Measurements from ENCODE around the gene KLHL41.
A peak's percentile ranks its signal among the peaks of the same experiment; 100 is the strongest.

KLHL41 gene

DNA sequence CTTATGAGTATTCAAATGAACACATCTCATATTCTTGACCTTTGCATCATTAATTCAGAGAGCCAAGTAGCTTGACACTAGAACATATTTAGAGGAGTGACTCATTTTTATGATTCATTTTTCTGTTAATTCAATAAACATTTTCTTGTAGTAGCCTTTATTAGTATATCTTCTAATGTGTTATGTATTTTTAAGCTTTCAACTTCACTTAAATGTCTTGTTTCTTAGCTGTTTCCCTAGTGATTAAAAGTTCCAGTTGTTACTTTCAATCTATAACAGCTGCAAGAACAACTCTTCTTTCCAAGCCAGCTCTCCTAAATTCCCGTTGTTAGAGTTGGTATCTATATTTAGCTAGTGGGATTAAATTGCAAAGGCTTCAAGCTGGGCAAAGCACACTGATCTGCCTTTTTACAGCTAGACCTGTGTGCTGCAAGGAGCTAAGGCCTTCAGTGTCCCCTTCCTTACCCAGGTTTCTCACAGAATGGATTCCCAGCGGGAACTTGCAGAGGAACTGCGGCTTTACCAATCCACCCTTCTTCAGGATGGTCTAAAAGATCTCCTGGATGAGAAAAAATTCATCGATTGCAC, at the start of gene KLHL41:
Gene KLHL41, plus strand, starts transcription at position 405 of the 588 bp plus-strand sequence. Its CDS starts 77 bp downstream, at position 482.
- DNase-seq (ENCODE audit: low read depth) = peak; percentile 85

DNA sequence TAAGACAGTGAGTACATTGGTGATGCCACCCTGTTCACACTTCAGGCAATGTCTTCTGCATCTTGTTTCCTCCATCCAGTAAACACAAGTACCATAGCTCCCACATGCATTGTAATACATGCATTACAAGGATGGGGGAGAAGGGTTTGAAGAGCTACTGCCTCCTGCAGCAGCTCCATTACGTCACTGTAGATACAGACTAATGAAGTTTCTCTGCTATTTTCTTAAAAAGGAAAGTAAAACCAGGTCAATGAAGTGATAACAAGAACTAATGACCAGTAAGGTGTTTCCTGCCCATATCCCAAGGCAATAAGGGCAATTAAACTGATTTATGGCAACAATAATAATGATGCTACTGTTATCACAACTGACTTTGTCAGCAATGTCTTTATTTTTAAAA, 48.4 kb upstream of the KLHL41 start:
- DNase-seq (ENCODE audit: low read depth) = no peak

DNA sequence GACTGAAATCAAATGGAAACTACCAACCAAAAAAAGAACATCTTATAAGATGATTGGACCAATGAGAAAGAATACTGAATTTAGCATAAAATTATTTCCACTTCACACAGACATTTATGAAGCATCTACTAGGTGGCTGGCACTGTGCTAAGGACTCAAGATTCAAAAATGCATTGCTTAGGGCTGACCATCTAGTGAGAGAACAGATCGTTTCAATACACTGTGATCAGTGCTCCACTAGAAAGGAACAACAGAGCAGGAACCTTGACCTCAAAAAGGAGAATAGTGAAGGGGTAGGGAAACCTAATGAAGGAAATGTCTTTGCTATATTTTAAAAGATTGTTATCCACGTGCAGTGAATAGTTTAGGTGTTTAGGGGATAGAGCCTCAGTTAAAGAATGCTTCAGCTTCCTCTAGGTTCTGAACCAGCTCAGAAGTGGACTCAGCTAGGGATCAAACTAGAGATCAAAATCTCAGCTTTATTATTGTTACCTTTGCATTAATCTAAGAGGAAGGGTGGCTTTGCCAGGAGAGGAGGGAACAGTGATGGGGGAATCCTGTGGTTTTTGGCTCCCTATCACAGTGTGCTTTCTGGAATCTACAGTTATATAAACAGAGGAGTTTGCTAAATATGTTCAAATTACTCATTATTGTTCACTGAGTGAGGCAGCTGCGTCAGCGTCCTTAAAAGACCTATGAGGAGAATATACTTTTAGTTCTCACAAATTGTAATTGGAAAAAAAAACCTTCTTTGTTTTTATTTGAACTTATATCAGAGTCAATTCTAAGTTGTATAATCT, 46.4 kb upstream of the KLHL41 start:
- peak; percentile 85 for DNase-seq (ENCODE audit: low read depth)

DNA sequence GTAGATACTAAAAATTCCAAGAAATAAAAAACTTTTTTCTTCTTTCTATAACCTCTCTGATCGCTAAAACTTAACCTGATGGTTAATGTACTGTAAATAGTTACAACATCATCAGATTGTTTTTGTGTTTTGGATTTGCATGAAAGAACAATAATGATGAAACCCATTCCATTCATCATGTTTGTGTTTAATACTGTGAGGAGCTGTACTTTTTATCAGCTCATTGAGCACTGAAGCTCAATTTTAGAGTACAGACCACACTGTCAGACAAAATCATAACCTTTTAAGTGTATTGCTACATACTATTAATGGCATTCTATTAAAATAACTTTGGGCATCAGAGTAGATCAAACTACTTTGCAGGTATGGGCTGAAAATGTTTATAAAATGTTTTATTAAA, 45.0 kb upstream of the KLHL41 start:
- no peak for DNase-seq (ENCODE audit: low read depth)

DNA sequence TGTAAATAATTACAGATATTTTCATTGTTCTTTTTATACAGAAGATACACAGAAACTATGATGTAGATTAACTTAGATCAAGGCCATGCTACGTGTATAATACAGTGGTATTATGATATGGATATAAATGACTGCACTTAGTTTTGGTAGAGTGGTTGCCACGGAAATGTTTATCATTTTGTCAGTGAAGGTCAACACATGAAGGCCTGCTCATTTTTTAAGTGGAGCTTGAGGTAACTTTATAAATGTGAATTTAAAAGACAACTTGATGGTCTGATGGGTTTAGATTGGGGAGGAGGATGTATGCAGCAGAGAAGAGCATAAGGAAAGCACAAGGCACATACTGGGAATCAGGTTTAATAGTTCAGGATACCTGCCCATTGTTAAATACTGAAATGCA, 44.6 kb upstream of the KLHL41 start:
- no peak for DNase-seq (ENCODE audit: low read depth)

DNA sequence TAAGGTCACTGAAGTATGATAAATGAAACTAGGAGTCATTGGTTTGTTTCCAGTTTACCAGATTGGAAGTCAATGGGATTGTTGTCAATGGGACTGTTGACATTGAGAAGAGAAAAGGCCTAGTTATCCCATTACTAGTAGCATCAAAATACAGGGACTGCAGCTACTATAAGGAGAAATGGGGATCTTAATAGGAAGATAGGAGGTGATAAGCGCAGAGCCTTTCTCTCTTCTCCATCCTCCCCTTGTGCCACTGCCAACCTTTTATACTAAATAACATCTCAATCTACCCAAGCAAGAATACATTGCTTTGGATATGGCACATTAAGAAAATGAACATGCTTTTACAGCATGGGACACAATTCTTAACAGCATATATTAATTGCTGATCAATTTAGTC, 40.7 kb upstream of the KLHL41 start:
- DNase-seq (ENCODE audit: low read depth) = no peak

DNA sequence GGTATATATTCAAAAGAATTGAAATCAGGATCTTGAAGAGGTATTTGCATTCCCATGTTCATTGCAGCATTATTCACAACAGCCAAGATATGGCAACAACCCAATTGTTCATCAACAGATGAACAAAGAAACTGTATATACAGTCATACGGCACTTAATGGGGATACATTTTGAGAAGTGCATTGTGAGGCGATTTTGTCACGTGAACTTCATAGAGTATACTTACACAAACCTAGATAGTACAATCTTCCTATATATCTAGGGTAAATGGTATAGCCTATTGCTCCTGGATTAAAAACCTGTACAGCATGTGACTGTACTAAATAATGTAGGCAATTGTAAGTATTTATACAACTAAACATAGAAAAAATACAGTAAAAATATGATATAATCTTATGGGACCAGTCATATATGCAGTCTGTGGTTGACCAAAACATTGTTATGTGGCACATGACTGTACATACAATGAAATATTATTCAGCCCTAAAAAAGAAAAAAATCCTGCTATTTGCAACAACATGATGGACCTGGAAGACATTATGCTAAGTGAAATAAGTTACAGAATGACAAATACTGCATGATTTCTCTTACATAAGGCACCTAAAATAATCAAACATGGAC, 39.4 kb upstream of the KLHL41 start:
- DNase-seq (ENCODE audit: low read depth) = no peak

DNA sequence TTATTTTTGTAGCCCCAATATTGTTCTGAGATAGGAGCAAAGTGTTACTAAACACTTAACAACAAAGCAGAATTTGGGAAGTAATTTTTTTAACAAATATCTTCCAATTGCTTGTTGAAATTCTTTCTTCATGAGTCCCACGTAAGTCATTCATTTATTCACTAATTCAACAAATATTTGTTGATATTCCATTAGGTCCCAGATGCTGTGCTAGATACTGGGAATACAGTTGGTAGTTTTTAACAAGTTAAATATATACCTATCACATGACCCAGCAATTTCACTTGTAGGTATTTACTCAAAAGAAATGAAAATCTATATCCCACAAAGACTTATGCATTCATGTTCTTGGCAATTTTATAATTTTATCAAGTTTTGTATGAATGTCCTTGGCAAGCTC, 37.3 kb upstream of the KLHL41 start:
- no peak for DNase-seq (ENCODE audit: low read depth)

DNA sequence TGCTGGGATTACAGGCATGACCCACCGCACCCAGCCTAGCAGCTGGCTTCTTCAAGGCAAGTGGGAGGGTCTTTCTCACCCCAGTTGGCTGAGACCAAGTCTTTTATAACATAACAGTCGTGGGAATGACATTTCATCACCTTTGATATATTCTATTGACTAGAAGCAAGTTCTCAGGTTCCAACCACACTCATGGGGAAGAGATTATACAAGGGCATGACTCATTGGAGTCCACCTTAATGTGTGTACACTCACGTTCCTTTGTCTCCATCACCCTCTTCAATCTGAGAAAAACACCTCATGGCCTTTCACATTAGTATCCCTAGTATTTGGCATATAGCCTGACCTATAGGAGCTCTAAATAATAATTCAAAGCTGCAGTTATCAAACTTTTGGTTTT, 33.0 kb upstream of the KLHL41 start:
- DNase-seq (ENCODE audit: low read depth) = no peak

DNA sequence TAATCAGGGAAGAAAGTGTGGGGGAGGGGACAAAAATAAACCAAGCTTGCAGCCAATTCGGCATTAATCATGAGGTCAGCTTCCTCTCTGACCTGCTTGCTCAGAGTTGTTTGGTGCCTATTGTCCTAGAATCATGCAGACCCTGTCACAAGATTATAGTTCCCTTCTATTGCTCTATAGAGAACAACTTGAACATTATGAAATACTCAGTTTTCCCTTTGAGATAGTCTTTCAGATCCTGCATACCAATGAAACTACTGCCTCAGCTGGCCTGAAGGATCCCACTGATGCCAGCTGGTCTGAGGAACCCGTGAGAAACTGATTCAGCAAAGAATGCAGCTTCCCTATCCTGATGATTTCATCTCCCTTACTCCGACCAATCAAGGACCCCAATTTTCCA, 31.2 kb upstream of the KLHL41 start:
- DNase-seq (ENCODE audit: low read depth) = peak; percentile 70

DNA sequence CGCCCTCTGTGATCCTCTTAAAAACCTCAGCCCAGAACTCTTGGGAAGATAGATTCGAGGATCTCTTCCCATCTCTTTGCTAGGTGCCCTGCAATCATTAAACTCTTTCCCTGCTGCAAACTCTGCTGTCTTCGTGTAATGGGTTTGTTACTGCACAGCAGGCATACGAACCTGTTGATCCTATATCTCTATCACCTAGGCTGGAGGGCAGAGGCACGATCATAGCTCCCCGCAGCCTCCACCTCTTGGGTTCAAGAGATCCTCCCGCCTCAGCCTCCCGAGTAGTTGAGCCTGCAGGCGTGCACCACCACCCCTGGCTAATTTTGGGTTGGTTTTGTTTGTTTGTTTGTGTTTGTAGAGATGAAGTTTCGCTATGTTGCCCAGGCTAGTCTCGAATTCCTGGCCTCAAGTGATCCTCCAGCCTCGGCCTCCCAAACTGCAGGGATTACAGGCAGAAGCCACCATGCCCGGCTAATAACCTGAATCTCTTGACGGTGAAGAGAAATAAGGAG, 30.7 kb upstream of the KLHL41 start:
- DNase-seq (ENCODE audit: low read depth) = no peak

DNA sequence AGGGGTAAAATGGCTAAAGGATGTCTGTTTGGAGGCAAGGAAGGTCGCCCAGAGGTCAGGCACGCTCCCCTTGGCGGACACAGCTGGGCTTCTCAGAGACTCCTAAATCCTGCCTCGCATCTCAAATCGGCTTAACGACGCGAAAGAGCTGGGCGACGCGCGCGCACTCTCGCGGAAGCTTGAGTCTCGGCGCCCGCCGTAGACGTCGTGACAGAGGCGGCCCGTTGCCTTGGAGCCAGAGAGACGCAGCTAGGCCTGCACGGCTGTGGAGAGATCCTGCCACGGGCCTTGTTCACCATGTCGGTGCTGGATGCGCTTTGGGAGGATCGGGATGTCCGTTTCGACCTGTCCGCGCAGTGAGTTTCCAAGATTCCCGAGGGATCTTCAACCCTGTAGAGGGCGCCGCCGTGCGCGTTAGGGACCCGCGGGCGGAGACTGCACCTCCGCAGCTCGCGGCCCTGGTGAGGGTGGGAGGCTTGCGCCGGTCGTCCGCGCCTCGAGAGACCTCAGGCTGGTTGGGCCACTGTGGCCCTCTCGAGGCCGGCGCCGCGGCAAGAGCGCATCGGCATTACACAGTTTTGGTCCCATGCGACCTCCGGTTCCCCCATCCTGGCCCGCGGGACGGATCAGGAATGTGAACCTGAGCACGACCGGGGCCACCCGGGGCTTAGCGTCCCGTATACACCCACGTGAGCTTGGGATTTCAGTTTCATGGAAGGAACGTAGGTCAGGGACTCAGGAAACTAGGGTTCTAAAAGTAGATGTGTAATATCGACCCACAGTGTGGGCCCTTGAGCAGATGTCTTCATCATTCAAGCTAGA, 30.0 kb upstream of the KLHL41 start, which contains the start of gene BBS5:
Gene BBS5, plus strand, starts transcription at position 238 of the 822 bp plus-strand sequence. Its CDS starts 60 bp downstream, at position 298.
- peak; percentile 88 for DNase-seq (ENCODE audit: low read depth)

DNA sequence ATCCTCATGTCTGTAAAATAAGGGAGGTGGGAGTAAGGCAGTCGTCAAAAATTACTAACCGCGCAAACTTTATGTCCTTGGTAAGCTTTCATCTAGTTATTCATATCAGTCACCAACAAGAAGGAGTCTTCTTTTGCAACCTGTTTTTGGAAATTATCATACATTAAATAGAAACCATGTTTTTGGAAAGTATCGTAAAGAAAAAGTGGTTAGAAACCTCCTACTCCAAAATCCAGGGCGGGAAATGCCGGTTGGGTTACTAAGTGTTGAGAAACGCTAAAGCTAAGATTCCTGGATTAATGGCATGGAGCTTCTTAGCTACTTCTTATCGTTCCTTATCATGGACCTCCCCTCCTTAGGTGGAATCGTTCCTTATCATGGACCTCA, 29.4 kb upstream of the KLHL41 start:
- no peak for DNase-seq (ENCODE audit: low read depth)

DNA sequence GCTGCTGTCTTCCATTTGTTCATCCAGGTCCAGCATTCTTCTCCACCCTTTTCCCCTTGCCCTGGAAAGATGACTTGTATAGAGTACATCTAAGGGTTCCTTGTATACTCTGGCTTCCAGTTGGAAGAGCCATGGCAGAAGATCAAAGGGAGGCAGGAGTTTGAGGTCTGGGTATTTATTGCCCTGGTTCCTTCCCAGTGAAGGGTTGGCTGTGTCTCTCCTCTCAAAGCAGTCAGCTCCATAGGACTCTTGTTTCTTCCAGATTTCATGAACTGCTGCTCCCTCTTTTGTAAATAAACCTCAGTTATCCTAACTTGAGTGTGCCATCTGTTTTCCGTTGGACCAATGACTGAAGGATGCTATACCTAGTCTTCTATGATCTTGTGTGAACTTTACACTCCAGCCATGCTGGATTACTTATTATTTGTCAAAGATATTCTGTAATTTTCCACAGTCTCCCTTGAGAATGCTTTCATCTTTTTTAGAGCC, 23.8 kb upstream of the KLHL41 start:
- no peak for DNase-seq (ENCODE audit: low read depth)

DNA sequence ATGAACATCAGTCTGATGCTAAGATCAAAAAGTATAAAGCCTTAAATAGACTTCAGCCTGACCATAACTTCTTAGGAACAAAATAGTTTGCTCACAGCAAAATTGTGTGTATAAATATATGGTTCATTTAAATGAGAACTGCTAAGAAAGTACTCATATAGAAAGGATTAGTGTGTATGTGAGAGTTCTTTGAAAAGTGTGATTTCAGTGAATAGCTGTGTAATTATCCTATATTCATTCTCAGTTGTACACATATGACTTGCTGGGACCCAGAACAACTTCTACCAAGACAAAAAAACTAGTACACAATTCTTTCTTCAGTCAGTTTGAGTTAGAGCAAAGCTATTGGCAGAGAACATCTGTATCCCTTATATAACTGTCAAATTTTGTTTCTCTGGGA, 23.0 kb upstream of the KLHL41 start:
- DNase-seq (ENCODE audit: low read depth) = no peak

DNA sequence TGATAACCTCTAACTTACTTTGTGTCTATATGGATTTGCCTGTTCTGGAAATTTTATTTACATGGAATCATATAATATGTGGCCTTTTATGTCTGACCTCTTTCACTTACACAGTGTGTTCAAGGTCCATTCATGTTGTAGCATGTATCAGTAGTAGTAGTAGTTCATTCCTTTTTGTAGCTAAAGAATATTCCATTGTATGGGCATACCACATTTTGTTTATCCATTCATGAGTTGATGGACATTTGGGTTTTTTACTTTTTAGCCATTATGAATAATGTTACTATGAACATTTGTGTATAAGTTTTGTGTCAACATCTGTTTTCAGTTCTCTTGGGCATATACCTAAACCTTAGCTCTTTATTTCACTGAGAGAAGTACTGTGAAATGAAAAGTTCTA, 18.7 kb upstream of the KLHL41 start:
- DNase-seq (ENCODE audit: low read depth) = no peak

DNA sequence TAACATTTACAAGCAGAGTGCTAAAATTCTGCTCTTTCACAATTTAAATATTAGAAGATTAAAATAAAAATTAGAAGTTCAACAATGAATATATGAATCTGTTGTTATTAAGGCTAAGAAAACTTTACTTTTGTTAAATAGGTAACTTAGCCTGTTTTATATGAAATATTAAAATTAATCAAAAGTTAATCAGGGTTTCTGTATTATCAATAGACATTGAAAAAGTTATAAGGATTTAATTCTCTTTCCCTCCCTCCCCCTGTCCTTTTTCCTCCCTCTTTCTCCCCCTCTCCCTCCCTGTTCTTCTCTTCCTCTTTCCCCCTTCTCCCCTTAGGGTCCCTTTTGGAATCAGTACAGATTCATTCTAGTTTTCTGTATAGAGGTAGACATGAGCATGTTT, 18.1 kb upstream of the KLHL41 start:
- no peak for DNase-seq (ENCODE audit: low read depth)

DNA sequence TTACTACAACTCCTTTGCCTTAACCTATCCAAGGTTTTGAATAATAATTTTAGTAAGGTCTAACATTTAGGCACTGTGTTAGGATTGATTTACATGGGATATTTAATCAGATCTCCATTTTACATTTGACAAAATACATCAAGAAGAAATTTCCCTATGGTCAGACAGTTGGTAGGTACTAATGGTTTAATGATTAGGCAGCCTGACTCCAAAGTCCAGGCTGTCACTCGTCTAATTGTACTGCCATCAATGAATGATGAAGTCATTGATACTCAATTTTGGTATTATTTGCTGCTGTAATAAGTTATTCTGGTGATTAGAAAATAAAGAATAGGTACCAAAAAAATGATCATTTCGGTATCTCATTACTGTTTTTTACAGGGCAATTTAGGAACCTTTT, 16.1 kb upstream of the KLHL41 start:
- DNase-seq (ENCODE audit: low read depth) = no peak

DNA sequence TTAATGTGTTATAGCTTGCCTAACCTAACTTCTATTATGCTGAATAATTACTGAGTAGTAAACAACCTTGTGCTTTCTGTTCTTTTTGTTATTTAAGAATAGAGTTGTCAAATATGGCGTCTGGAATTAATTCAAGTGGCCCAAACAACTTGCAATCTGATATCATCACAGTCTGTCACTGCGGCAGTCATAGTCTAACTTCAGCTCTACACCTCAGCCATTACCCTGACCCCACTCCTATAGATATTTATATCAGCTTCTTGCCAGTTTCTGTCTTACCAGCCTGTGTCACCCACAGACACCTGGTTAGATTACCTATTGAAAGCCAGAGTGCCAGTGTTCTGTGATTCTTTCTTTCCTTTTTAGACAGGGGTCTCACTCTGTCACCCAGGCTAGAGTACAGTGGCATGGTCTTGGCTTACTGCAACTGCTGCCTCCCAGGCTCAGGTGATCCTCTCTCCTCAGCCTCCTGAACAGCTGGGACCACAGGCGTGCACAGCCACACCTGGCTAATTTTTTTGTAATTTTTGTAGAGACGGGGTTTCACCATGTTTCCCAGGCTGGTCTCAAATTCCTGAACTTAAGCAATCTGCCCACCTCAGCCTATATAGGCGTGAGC, 14.1 kb upstream of the KLHL41 start:
- DNase-seq (ENCODE audit: low read depth) = no peak

DNA sequence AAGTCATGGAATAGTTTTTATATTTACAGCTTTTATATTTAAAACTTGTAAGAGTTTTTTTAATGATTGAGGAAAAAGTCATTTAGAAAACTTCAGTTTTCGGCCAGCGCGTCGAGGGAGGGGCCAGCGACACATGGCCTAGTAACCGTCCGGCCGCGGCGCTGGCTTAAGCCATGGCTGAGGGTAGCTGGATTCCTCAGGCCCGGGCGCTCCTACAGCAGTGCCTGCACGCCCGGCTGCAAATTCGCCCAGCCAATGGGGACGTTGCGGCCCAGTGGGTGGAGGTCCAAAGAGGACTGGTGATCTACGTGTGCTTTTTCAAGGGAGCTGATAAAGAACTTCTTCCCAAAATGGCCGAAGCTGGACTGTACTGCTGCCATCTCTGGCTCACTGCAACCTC, 4.9 kb upstream of the KLHL41 start:
- no peak for DNase-seq (ENCODE audit: low read depth)

DNA sequence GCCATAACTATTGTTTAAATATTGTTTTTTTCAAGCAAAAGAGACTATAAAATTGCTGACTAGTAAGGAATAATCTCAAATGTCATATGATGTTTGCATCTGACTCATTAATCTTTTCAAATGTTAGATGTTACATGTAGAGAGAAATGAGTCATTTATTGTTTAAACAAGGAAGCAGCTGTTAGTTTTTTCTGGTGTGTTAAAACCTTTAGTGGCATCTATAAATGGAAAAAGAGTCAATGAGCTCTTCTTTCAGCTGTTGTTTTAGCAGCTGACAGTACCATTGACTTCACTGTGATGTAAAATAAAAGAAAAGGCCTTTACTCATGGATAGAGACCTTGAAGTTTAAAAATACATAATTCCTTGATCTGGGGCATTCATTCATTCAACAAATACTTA, 1.8 kb upstream of the KLHL41 start:
- peak; percentile 72 for DNase-seq (ENCODE audit: low read depth)

DNA sequence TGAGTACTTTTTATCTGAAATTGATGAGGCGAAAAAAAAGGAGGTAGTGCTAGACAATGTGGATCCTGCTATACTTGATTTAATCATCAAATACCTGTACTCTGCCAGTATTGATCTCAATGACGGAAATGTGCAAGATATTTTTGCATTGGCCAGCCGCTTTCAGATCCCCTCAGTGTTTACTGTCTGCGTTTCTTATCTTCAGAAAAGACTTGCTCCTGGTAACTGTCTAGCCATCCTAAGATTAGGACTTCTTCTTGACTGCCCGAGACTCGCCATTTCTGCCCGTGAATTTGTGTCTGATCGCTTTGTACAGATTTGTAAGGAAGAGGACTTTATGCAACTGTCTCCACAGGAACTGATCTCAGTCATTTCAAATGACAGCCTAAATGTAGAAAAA, 453 bp downstream of the KLHL41 start:
- no peak for DNase-seq (ENCODE audit: low read depth)
